Testis (tissue), 3 donors: ENCODE results near the gene SLC9A9. TPM values are rescaled to one million over a fixed set of nuclear protein-coding genes. Genes with fewer than 3 reads are reported as not detected.

Experiments
- DNase-seq: peaks from one replicate; pipeline ENCODE4 v3.0.0-alpha.2; 2019
- H3K27ac ChIP-seq, 2 donors: fragments of 200-600 bp; sonication (generic); one replicate each; pipeline ENCODE4 v1.5.1; 2019
- H3K27me3 ChIP-seq: fragments of 200-600 bp; sonication (generic); one replicate; pipeline ENCODE4 v1.5.1; 2019
- H3K36me3 ChIP-seq: fragments of 200-600 bp; sonication (generic); one replicate; pipeline ENCODE4 v1.5.1; 2017; ENCODE audit warnings: low read depth; ENCODE audit errors: missing control alignments
- H3K4me1 ChIP-seq: fragments of 200-600 bp; sonication (generic); one replicate; pipeline ENCODE4 v1.5.1; 2019
- H3K4me3 ChIP-seq, 2 donors: fragments of 200-600 bp; sonication (generic); one replicate each; pipeline ENCODE4 v1.5.1; 2017 to 2019
- H3K9me3 ChIP-seq: fragments of 200-600 bp; sonication (generic); one replicate; pipeline ENCODE4 v1.5.1; 2017
- CTCF ChIP-seq, 3 experiments: fragments of 450-650 bp in 2 of 3; fragments of 200-600 bp in 1 of 3; sonication (generic) in 1 of 3; IDR thresholded peaks; one replicate each; pipeline ENCODE4 v1.5.1; 2016 to 2019; ENCODE audit warnings: antibody characterized with exemption in 3 of 3, mild to moderate bottlenecking in 2 of 3, moderate library complexity in 1 of 3
- POLR2A ChIP-seq: fragments of 450-650 bp; IDR thresholded peaks from one replicate; pipeline ENCODE4 v1.6.1; 2017; ENCODE audit warnings: antibody characterized with exemption, mild to moderate bottlenecking, moderate library complexity
- WGBS, 2 donors: methylation state at CpG; one replicate each; pipeline ENCODE4 v1.1.5; 2018; 5-methylcytosine and 5-hydroxymethylcytosine counted together
- intact Hi-C: fragments of 100-400 bp; cut with DNase I; formaldehyde crosslinking; loops from one replicate; pipeline ENCODE4 v1.15.1; 2023; ENCODE audit warnings: low total_unique reads
- polyA plus RNA-seq: library from polyadenylated mRNA; stranded (reverse); fragments of 350-450 nt; fragmentation: Illumina TruSeq; extraction: RNeasy Lipid Tissue Mini Kit (QIAGEN cat#74804); gene quantifications from one replicate; pipeline ENCODE4 v1.2.3, GENCODE V29; 2014; ENCODE audit warnings: low read depth, low replicate concordance; ENCODE audit not compliant: insufficient read depth
- total RNA-seq, 2 donors: library from RNA; depleted of rRNA; stranded (reverse); fragments of >200 nt; gene quantifications; one replicate each; pipeline ENCODE4 v1.2.3, GENCODE V29; 2016

Gene SLC9A9
- total and polyA plus RNA-seq, 3 donors from 2014 or later, result 2.7 to 6.6 (median 4.3) TPM

GRCh38 chr3:143258692-143259091 lies 589.6 kb downstream of the SLC9A9 start:
- H3K4me3 ChIP-seq, result no peak overlapping the region
- intact Hi-C loops, result no loop called here
- H3K36me3 ChIP-seq, result no peaks in the 10 kb centered on the region
- no peak for DNase-seq
- no peaks in the 10 kb centered on the region for H3K9me3 ChIP-seq
- no peaks in the 10 kb centered on the region for H3K4me1 ChIP-seq
- H3K27me3 ChIP-seq, result no peaks in the 10 kb centered on the region
- no peak overlapping the region for H3K27ac ChIP-seq
- 94 to 100% methylated on average over 4 of the region's 4 CpGs for WGBS, 2 donors
- no peak for TF ChIP-seq POLR2A
- TF ChIP-seq CTCF (IDR thresholded peaks at IDR 0.05), result no peak

DNA sequence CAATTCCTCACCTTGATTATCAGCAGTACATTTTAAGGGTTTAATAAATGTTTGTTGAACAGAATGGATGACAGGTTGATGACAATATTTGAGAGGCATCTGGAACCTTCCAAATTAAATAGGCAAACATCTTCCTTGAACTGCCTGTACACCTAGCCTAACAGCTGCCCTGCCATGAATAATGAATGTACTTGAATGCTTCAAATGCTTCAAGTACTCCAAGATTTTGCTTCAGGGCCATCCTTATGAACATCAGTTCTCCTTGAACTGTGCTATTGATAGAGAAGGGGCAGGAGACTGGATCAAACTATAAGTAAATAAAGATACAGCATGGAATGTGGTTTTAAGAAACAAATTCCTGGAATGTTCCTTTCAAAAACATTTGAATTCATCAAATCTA lies 591.9 kb downstream of the SLC9A9 start:
- TF ChIP-seq CTCF (IDR thresholded peaks at IDR 0.05) (no peak), POLR2A (no peak)
- H3K27ac ChIP-seq, result no peak overlapping the region
- H3K27me3 ChIP-seq, result no peaks in the 10 kb centered on the region
- no peaks in the 10 kb centered on the region for H3K4me1 ChIP-seq
- no peak for DNase-seq
- intact Hi-C loops, result no loop called here
- H3K4me3 ChIP-seq, result no peak overlapping the region
- H3K9me3 ChIP-seq, result no peaks in the 10 kb centered on the region
- H3K36me3 ChIP-seq, result no peaks in the 10 kb centered on the region

DNA sequence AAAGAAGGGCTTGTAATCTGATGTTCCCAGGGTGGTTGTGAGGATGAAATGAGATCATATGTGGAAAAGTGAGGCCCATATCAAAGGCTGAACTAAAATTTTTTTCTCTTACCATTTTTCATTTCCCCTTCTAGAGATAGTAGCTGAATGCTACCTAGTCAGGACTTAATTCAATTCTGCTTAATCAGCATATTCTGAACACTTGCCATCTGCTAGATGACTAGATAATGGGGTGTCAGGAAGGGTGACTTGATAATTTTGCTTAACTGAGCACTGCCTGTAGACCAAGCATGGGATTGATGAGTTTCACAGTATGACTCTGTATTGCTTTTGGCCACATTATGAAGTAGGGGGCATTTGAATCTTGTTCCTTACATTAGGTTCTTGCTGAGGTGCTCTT lies 592.5 kb downstream of the SLC9A9 start:
- H3K36me3 ChIP-seq, result no peaks in the 10 kb centered on the region
- TF ChIP-seq CTCF (IDR thresholded peaks at IDR 0.05) (no peak), POLR2A (no peak)
- no peak overlapping the region for H3K27ac ChIP-seq
- no peak overlapping the region for H3K4me3 ChIP-seq
- no peaks in the 10 kb centered on the region for H3K4me1 ChIP-seq
- no peak for DNase-seq
- no peaks in the 10 kb centered on the region for H3K9me3 ChIP-seq
- intact Hi-C loops, result no loop called here
- no peaks in the 10 kb centered on the region for H3K27me3 ChIP-seq

DNA sequence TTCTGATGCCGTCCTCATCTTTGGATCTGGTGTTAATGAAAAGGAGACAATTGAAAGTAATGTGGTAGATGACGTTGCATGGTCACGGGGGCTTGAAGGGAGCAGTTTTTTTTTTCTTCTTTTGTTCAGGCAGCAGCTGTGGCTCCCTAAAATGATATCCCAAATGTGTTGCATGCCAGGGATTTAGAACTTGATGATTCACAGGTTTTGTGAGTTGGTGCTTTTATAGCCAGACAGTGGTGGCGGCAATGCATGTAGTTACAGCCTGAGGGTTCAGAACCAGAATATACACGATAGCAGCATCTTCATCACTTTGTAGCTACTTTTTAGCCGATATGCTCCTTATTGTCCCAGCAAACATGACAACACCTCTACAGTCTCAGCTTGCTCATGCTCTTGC lies 595.3 kb downstream of the SLC9A9 start:
- Histone ChIP-seq H3K4me3 (no peak overlapping the region), H3K4me1 (no peaks in the 10 kb centered on the region), H3K27me3 (no peaks in the 10 kb centered on the region), H3K36me3 (no peaks in the 10 kb centered on the region), H3K27ac (no peak overlapping the region), H3K9me3 (no peaks in the 10 kb centered on the region)
- DNase-seq, result no peak
- WGBS, 2 donors, result 92% methylated on average over 6 of the region's 6 CpGs
- intact Hi-C loops, result no loop called here
- TF ChIP-seq CTCF (IDR thresholded peaks at IDR 0.05), result no peak
- TF ChIP-seq POLR2A, result no peak

- H3K4me1 ChIP-seq, result no peaks in the 10 kb centered on the region
- H3K36me3 ChIP-seq, result no peaks in the 10 kb centered on the region
- H3K4me3 ChIP-seq, result no peak overlapping the region
- TF ChIP-seq CTCF (IDR thresholded peaks at IDR 0.05) (no peak), POLR2A (no peak)
- H3K27me3 ChIP-seq, result no peaks in the 10 kb centered on the region
- WGBS, 2 donors, result 92 to 93% methylated on average over 2 of the region's 2 CpGs
- intact Hi-C loops, result no loop called here
- H3K27ac ChIP-seq, result no peak overlapping the region
- H3K9me3 ChIP-seq, result no peaks in the 10 kb centered on the region
- DNase-seq, result no peak
These were observed 599.3 kb downstream of the SLC9A9 start for GRCh38 chr3:143249014-143249413.
